GM18507 (cell line): ENCODE data around the gene CSMD2.

Source experiments
- DNase-seq: peaks from one replicate; pipeline ENCODE4 v3.0.0; 2011; ENCODE audit warnings: low read depth; ENCODE audit not compliant: insufficient read length; ENCODE audit errors: extremely low spot score
- FAIRE-seq: peaks from 2 replicates; lab custom pipeline; 2011; peaks lifted over from hg19 to GRCh38; lab: Jason Lieb, UNC

The CSMD2 gene

GRCh38 chr1:33686551-33686950 lies 478.5 kb downstream of the CSMD2 start:
- FAIRE-seq, result no peak
- DNase-seq, result no peak

DNA sequence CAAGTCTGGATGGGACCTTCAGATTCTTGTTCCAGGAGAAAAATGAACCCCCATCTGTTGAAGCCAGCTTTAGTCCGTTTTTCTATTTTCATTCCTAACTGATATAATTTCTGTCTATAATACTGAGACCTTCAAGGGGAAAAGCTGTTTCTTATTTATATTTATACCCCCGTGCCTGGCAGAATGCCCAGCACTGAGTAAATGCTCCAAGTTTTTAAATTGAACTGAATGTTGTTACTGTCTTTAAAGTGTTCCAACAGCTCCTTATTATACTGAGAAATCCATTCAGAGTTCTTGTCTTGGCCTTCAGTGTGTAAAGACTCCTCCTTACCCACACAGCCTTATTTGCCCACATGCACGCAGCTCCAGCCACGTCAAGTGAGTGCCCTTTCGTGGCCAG lies 479.8 kb downstream of the CSMD2 start:
- no peak for DNase-seq
- FAIRE-seq, result no peak

DNA sequence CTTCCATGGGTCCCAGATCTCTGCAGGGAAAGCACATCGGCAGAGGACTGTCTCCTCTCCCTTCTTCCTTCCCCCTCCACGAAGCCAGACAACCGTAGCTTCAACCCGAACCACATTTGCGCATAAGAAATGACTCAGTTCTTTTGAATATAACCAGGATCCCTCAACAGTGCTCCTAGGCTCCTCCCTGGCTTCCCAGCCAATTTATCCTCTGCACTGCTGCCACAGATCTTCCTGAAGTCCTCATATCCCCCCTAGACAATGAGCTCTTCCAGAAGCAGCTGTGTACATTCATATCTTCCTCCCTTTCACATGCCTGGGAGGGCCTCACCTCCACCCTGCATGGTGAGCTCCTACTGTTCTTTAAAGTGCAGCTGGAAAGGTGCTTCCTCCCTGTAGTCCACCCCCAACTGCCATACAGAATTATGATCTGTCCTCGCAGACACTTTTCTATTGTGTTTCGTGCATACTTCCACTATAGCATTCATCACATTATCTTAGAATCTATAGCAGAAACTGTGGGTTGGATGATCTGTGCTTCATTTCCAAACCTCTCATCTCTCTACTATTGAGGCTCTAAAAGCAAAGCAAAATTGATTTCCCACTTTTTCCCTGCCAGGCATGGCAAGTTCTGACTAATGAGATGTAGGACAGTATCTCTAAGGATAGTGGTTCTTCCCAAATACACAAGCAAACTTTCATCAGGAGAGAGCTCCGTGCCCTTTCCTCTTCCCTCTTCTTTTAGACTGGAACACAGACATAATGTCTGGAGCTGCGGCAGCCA lies 480.4 kb downstream of the CSMD2 start:
- FAIRE-seq, result no peak
- DNase-seq, result no peak

DNA sequence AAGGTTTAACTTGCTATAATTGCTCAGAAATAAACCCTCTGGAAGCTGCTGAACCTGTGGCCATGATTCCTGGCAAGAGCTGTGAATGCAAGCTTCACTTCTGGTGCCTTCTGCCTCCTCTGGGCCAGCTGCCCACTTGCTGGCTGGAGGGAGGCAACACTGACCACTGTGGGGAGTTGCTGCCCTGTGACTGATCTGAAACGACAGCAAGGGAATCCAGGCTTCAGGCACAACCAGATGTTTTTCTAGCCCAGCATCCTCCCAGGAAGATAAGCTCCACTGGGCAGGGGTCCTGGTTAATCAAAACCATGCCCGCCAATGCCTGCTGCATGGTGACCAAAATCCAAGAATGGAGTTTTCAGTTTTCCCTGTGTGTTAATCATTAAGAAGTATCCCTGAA lies 481.1 kb downstream of the CSMD2 start:
- FAIRE-seq, result no peak

DNA sequence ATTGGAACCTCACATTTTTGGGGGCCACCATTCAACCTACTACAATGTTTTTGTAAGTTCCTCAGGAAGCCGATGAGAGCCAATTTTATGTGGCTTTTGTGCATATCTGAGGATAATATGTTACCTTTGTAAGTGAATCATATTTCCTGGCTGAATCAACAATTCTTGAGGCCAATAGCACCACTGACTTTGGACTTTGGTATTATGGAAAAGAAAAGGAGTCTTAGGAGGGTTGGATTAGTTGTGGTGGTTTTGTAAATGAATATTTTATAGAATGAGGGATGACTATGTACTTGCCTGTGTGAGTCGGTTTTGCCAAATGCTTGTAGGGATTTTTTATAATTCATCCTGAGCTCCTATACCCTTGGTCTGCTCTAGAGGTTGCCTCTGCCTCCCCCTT lies 482.7 kb downstream of the CSMD2 start:
- DNase-seq (no peak), FAIRE-seq (no peak)

More for the DNA sequence above, 481.1 kb downstream of the CSMD2 start:
- no peak for DNase-seq

DNA sequence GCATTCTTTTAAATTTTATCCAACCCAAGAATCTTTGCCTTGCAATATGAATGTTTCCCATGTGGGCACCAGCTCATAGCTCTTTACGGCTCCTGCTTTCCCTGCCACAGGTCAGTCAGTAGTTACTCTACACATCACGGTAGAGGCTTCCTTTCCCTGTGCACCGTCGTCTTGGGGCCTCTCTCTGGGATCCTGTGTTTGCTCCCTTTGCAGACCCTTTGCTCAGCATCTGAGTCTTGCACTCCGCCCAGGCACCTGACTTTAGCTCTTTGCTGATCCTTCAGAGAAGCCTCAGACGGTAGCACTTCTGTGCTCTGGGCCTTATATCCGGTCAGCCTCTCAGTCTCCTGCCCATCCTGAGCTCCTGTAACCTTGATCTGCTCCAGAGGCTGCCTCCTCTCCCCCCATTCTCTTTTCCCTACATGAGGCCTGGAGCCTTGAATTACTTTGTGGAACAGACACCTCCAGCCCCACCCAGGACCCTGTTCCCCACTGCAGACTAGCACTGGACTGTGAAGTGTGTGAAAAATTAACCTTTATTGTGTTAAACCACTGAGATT lies 484.7 kb downstream of the CSMD2 start:
- no peak for DNase-seq
- no peak for FAIRE-seq

GRCh38 chr1:33670567-33670966 lies 494.5 kb downstream of the CSMD2 start:
- DNase-seq (no peak), FAIRE-seq (no peak)

GRCh38 chr1:33668695-33669094 lies 496.3 kb downstream of the CSMD2 start:
- DNase-seq (no peak), FAIRE-seq (no peak)

DNA sequence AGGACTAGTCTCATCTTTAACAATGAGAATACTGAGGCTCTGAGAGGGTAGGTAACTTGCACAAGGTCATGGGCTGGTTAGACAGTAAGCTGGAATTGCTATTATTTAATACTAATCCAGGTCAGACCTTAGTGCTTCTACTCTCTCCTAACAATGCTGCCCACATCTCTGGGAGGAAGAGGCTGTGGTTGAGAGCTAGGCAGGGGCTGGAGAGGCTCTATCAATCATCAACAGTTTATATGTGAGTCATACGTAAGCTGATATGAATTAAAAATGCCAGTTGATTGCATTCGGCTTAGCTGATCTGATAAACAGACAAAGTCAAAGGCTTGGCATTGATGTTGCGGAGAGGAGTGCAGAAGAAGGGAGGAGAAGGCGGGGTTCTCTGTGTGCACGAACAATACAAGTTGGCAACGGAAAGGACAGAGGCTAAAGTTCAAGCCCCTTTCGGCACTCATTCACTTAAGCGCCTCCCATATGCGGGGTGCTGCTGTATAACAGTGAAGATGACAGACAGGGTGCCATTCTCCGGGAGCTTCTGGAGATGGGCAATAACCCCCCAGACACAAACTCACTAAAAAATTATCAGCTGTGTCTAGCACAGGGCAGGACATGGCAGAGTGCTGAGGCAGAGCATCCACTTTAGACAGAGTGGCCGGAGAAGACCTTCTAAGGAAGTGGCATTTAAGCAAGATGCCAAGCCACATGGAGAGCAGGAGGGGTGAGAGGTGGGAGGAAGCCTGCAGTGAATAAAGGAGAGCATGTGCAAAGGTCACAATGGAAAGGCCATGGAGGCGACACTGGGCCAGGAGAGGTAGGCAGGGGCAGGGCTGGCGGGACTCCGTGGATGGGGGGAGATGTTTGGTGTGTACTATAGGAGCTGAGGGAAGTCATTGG lies 497.4 kb downstream of the CSMD2 start:
- DNase-seq, result no peak
- no peak for FAIRE-seq

DNA sequence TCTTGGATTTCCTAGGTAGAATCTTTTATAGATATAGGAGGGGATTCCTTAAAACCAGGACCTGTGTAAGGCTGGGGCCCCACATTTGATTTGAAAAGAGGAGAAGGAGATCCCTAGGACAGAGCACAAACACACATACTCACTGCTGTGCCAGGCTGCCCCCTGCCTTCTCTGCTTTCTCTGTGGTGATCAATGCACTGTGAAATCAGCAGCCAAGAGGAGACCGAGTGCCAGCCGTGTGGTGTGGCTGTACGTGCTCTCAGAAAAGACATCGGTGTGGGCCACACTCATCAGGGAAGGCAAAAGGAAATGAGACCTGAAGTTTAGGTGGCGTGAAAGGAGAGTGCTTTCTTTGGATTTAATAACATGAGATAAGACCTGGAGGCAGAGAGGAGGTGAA lies 498.4 kb downstream of the CSMD2 start:
- FAIRE-seq, result no peak
- DNase-seq, result no peak

- DNase-seq (no peak), FAIRE-seq (no peak)
Observed at GRCh38 chr1:33661811-33662454, 503.1 kb downstream of the CSMD2 start.

GRCh38 chr1:33660956-33661355 lies 504.1 kb downstream of the CSMD2 start:
- no peak for DNase-seq
- no peak for FAIRE-seq

DNA sequence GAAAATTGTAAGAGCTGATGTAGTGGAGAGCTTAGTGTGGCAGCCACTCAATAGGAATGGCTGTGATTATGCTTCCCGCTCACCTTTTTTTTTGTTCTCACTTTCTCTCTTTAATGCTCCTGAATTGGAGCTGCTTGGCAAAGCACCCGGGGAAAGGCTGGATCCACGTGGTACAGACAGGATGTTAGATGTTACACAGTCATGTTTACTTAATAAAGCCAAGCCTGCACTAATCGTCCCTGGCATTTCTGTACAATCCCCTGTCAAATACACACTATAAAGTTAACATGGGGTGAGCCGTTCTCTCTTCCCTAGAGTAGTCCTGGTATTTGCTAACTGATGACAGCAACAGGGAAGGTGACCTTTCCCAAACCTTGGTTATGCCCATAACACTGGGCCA lies 504.8 kb downstream of the CSMD2 start:
- FAIRE-seq, result no peak
- no peak for DNase-seq

DNA sequence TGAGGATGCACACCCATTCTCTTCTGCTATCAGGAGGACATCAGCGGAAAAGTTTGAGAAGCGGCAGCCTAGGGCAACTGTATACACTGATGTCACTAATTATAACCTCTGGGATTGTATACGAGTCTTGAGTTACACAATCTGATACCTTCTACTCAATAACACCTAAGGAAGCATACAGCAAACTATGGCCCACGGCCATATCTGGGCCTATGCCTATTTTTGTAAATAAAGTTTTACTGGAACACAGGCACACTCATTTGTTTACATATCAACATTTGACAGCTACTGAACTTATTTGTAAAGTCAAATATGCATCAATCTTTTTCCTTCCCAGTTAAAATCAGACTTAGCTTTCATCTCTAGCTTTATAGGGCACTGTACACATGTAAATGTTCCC lies 505.4 kb downstream of the CSMD2 start:
- FAIRE-seq (no peak), DNase-seq (no peak)

DNA sequence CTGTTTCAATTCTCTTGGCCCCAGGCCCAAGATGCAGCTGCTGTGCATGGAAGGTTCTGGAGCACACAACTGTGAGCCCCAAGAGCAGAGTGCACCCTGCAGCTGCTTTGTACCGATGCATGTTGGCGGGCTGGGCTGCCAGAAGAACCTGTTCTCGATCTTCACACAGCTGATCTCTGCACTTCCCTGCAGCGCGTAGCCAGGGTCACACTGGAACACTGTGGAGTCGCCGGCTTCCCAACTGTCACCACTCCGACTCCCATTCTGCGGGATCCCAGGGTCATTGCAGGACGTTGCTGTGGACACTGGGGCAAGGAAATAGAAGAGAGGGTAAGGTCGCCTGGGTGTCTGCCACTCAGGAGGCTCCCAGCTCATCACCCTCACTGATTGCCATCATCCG lies 507.2 kb downstream of the CSMD2 start:
- DNase-seq, result no peak
- FAIRE-seq, result no peak

DNA sequence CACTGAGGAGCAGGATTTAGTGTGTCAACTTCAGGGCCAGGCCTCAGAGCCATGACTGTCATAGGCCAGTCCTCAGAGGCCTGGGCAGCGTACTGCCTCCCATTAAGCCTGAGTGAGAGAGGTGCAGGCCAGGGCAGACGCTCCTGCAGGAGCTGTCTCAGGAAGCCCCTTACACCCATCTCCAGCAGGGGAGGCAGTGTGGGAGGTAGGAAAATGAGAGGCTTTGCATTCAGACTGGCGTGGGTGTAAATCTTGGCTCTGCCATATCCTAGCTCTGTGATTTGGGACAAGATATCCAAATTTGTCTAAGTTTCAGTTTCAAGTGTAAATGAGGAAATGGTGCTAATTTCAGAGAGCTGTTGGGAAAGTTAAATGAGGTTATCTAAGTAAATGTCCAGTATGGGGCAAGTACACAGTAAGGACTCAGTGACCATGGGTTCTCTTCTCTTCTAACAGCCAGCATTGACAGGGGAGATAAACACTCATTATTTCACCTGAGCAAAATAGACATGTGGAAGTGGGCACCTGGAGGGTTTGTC lies 508.5 kb downstream of the CSMD2 start:
- no peak for DNase-seq
- no peak for FAIRE-seq

GRCh38 chr1:33655496-33655895 lies 509.5 kb downstream of the CSMD2 start:
- no peak for DNase-seq
- FAIRE-seq, result no peak

- FAIRE-seq, result no peak
- no peak for DNase-seq
Observed at GRCh38 chr1:33654267-33654834, 510.7 kb downstream of the CSMD2 start.

DNA sequence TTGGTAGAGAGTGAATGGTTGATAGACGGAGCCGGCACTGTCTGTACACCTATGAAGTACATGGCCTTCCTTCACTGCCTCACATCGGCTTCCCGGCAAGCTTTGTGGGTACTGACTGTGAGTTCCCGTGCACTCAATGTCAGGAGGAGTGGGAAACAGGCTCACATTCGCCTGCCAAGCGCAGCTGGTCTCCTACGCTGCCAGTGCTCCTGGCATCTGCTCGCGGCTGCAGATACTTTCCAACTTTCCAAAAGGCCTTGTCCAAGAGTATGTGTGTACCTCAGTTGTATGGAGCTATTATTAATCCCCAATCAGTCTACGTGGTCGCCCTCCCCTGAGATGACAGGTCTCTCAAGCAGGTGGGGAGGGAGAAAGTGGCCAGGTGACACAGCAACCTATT lies 511.8 kb downstream of the CSMD2 start:
- DNase-seq, result no peak
- no peak for FAIRE-seq
